ENCODE data around the gene S100PBP. TPM values are rescaled to one million over a fixed set of nuclear protein-coding genes. Genes with fewer than 3 reads are reported as not detected.
A peak's percentile ranks its signal among the peaks of the same experiment; 100 is the strongest.

The S100PBP gene
- total and polyA plus RNA-seq, 2 of the 13 experiments (the other 11 are each of a cell fraction or from before 2014, with no cell fraction given) = 20.4 to 26.1 TPM

DNA sequence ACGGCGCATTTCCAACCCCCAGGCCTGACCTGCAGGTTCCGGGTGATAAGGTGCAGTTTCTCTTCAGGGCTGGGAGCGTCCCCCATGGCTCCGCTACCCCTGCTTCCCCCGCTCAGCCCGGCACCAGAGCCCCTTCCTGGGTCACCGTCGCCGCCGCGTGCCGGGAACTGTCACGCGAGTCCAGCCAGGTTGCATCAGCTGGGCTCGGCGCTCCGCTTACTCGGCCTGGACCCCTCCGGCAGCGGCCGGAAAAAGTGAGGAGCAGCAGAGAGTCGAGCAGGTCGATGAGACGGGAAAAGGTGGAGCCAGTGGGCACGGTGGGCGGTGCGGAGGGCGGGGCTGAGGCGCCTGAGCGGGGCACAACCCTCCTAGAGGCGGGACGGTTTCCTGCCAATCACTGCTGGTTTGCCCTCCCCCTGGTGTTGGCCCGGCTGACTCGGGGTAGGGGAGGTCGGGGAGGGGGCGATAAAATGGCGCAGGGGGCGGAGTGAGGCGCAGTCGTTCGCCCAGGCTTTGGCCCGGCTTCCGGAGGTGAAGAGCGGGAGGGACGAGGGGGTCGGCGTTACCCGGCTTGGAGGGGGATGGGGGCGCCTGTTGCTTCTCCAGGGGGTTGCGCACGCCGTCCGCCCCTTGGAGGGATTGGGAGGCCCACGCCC, at the start of gene S100PBP, which contains the start of gene YARS1 (continued):
- TF ChIP-seq ZNF232 (CRISPR knock-in tag; IDR thresholded peaks at IDR 0.05; ENCODE audit: borderline replicate concordance) (peak; percentile 86), ZNF564 (CRISPR knock-in tag; IDR thresholded peaks at IDR 0.05) (peak; percentile 48), BHLHE40 (IDR thresholded peaks at IDR 0.05; ENCODE audit: low read length) (peak; percentile 99), ZFP36 (IDR thresholded peaks at IDR 0.05; ENCODE audit: borderline replicate concordance, low read depth, low read length, partially characterized antibody) (no peak), REPIN1 (CRISPR knock-in tag; IDR thresholded peaks at IDR 0.05; ENCODE audit: borderline replicate concordance, low read depth) (peak; percentile 98), ATF6 (CRISPR knock-in tag; conservative IDR thresholded peaks at IDR 0.05) (no peak), YEATS4 (CRISPR knock-in tag; IDR thresholded peaks at IDR 0.05; ENCODE audit: borderline replicate concordance) (peak; percentile 100), ZBTB14 (CRISPR knock-in tag; IDR thresholded peaks at IDR 0.05) (no peak; the same call in 1 of the 2 replicates), KLF16 (CRISPR knock-in tag; IDR thresholded peaks at IDR 0.05) (peak in 1 of 2 experiments; percentile 98; a peak in 2 of 4 replicates), ZMYM4 (CRISPR knock-in tag; IDR thresholded peaks at IDR 0.05) (peak; percentile 88), ZNF264 (CRISPR knock-in tag; IDR thresholded peaks at IDR 0.05) (peak; percentile 85), SOX6 (IDR thresholded peaks at IDR 0.05) (no peak), SOX6 (CRISPR knock-in tag; IDR thresholded peaks at IDR 0.05) (peak; percentile 86), ZNF749 (CRISPR knock-in tag; IDR thresholded peaks at IDR 0.05; ENCODE audit: borderline replicate concordance) (peak; percentile 93; the same call in 1 of the 2 replicates), ZNF644 (CRISPR knock-in tag; IDR thresholded peaks at IDR 0.05; ENCODE audit: low read depth) (no peak), CBFB (CRISPR knock-in tag; IDR thresholded peaks at IDR 0.05) (peak; percentile 94), HMGXB3 (CRISPR knock-in tag; IDR thresholded peaks at IDR 0.05; ENCODE audit: borderline replicate concordance) (peak; percentile 92; the same call in 1 of the 2 replicates), PHF21A (CRISPR knock-in tag; IDR thresholded peaks at IDR 0.05) (peak; percentile 82), SOX13 (IDR thresholded peaks at IDR 0.05) (no peak), SOX13 (CRISPR knock-in tag; conservative IDR thresholded peaks at IDR 0.05 in 1 of 2, IDR thresholded peaks at IDR 0.05 in 1 of 2) (peak in 1 of 2 experiments; percentile 79; a peak in 2 of 4 replicates)
- TF ChIP-seq, protein P1, sequence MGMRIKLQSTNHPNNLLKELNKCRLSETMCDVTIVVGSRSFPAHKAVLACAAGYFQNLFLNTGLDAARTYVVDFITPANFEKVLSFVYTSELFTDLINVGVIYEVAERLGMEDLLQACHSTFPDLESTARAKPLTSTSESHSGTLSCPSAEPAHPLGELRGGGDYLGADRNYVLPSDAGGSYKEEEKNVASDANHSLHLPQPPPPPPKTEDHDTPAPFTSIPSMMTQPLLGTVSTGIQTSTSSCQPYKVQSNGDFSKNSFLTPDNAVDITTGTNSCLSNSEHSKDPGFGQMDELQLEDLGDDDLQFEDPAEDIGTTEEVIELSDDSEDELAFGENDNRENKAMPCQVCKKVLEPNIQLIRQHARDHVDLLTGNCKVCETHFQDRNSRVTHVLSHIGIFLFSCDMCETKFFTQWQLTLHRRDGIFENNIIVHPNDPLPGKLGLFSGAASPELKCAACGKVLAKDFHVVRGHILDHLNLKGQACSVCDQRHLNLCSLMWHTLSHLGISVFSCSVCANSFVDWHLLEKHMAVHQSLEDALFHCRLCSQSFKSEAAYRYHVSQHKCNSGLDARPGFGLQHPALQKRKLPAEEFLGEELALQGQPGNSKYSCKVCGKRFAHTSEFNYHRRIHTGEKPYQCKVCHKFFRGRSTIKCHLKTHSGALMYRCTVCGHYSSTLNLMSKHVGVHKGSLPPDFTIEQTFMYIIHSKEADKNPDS (CRISPR knock-in tag; IDR thresholded peaks at IDR 0.05) = no peak
